HCT116 (cell line): ENCODE data around the gene LYSMD1. TPM values are rescaled to one million over a fixed set of nuclear protein-coding genes. Genes with fewer than 3 reads are reported as not detected.
A peak's percentile ranks its signal among the peaks of the same experiment; 100 is the strongest.

Experiments used
- ATAC-seq: fragments of 200-7000 bp; cut with Tn5 transposase; 2 replicates; pipeline ENCODE4 v1.9.1; 2020; ENCODE audit warnings: mild to moderate bottlenecking, moderate library complexity
- BruUV-seq: library from RNA; stranded (reverse); fragments of 400-500 nt; replicated peaks from 2 replicates; lab custom pipeline; 2021; lab: Mats Ljungman, UMichigan
- CTCF ChIA-PET: fragments of 300-600 bp; sonication (Branson Sonifier 250); formaldehyde crosslinking; loops from one replicate; lab custom pipeline; 2021; ENCODE audit warnings: antibody characterized with exemption; lab: Charles Lee
- POLR2A ChIA-PET: fragments of 300-600, 350-600 bp; sonication (Branson Sonifier 250); formaldehyde crosslinking; loops from one replicate; lab custom pipeline; 2021; ENCODE audit warnings: antibody characterized with exemption; lab: Charles Lee
- RAD21 ChIA-PET, 2 experiments: fragments of 300-600 bp; sonication (Branson Sonifier 250); formaldehyde crosslinking; loops; one replicate each; lab custom pipeline; 2023; ENCODE audit warnings: low total read pairs in 2 of 2; ENCODE audit not compliant: uncharacterized antibody in 2 of 2, unreplicated experiment in 2 of 2, low non-redundant PET in 1 of 2; lab: Charles Lee
- DNase-seq: peaks from one replicate; pipeline ENCODE4 v3.0.0-alpha.2; 2010; ENCODE audit warnings: low read depth, low spot score
- H2AFZ ChIP-seq: fragments of 200-600 bp; shearing (Covaris generic), sonication (generic); 2 replicates; pipeline ENCODE4 v1.6.1; 2017; ENCODE audit warnings: low read depth, mixed run types, mixed read lengths, antibody characterized with exemption, low read length; ENCODE audit not compliant: poor library complexity, severe bottlenecking
- H3K27ac ChIP-seq: 2 replicates; pipeline ENCODE4 v1.5.1; 2012; ENCODE audit warnings: low read depth, low read length
- H3K27me3 ChIP-seq: fragments of 200-600 bp; sonication (generic); 2 replicates; pipeline ENCODE4 v1.6.1; 2016; ENCODE audit warnings: mixed run types, low read length, mixed read lengths; ENCODE audit not compliant: insufficient read depth
- H3K36me3 ChIP-seq, 2 experiments: fragments of 200-500 bp in 1 of 2; fragments of 200-600 bp in 1 of 2; sonication (Bioruptor generic) in 1 of 2; sonication (generic) in 1 of 2; 2 replicates each; pipeline versions ENCODE4 v1.5.1 to v1.6.1; 2014 to 2016; ENCODE audit warnings: low read length in 2 of 2, inconsistent platforms in 1 of 2, mixed read lengths in 1 of 2, mixed run types in 1 of 2; ENCODE audit not compliant: insufficient read depth in 2 of 2, control insufficient read depth in 1 of 2
- H3K4me1 ChIP-seq, 2 experiments: fragments of 200-600 bp in 1 of 2; sonication (generic) in 1 of 2; 2 replicates each; pipeline versions ENCODE4 v1.5.1 to v1.6.1; 2012 to 2017; ENCODE audit warnings: low read length in 2 of 2, inconsistent platforms in 1 of 2, mild to moderate bottlenecking in 1 of 2, mixed read lengths in 1 of 2, mixed run types in 1 of 2, moderate library complexity in 1 of 2; ENCODE audit not compliant: insufficient read depth in 2 of 2, control insufficient read depth in 1 of 2
- H3K4me2 ChIP-seq: fragments of 200-600 bp; sonication (generic); 2 replicates; pipeline ENCODE4 v1.6.1; 2017; ENCODE audit warnings: mixed run types, low read length, mixed read lengths
- H3K4me3 ChIP-seq, 2 experiments: fragments of 200-600 bp in 1 of 2; sonication (generic) in 1 of 2; replicated peaks in 1 of 2; 2 replicates each; pipeline ENCODE4 v1.5.1; 2011 to 2016; ENCODE audit warnings: low read length in 2 of 2, control low read depth in 1 of 2, low read depth in 1 of 2, mild to moderate bottlenecking in 1 of 2, mixed read lengths in 1 of 2, mixed run types in 1 of 2
- H3K79me2 ChIP-seq: fragments of 200-600 bp; sonication (generic); 2 replicates; pipeline ENCODE4 v1.6.1; 2017; ENCODE audit warnings: mild to moderate bottlenecking, mixed run types, low read length, moderate library complexity, mixed read lengths; ENCODE audit not compliant: insufficient read depth
- H3K9ac ChIP-seq: fragments of 200-600 bp; sonication (generic); 2 replicates; pipeline ENCODE4 v1.6.1; 2016; ENCODE audit warnings: low read length, mixed read lengths
- H3K9me2 ChIP-seq: fragments of 200-600 bp; sonication (generic), shearing (Covaris generic); 2 replicates; pipeline ENCODE4 v1.6.1; 2017; ENCODE audit warnings: mixed run types, mild to moderate bottlenecking, moderate library complexity; ENCODE audit not compliant: insufficient read depth
- H3K9me3 ChIP-seq, 2 experiments: fragments of 200-500 bp in 1 of 2; fragments of 200-600 bp in 1 of 2; sonication (Bioruptor generic) in 1 of 2; sonication (generic) in 1 of 2; 2 replicates each; pipeline ENCODE4 v1.6.1; 2014 to 2017; ENCODE audit warnings: low read length in 2 of 2, mixed read lengths in 2 of 2, inconsistent platforms in 1 of 2, low read depth in 1 of 2, mild to moderate bottlenecking in 1 of 2, mixed run types in 1 of 2, moderate library complexity in 1 of 2; ENCODE audit not compliant: control insufficient read depth in 1 of 2, insufficient read depth in 1 of 2
- H4K20me1 ChIP-seq: fragments of 200-600 bp; sonication (generic), shearing (Covaris generic); 2 replicates; pipeline ENCODE4 v1.6.1; 2017; ENCODE audit warnings: mixed run types, mild to moderate bottlenecking, moderate library complexity; ENCODE audit not compliant: insufficient read depth
- CBX3 ChIP-seq: IDR thresholded peaks from 2 replicates; pipeline ENCODE4 v1.6.1; 2012; ENCODE audit warnings: low read depth
- CEBPB ChIP-seq: IDR thresholded peaks from 2 replicates; pipeline ENCODE4 v1.6.1; 2012; ENCODE audit warnings: low read depth
- ELF1 ChIP-seq: IDR thresholded peaks from 2 replicates; pipeline ENCODE4 v1.6.1; 2012; ENCODE audit warnings: low read depth, borderline replicate concordance
- EZH2 ChIP-seq: fragments of 200-600 bp; sonication (generic); IDR thresholded peaks from 2 replicates; pipeline ENCODE4 v1.6.1; 2017; ENCODE audit warnings: antibody characterized with exemption, mixed run types
- FOSL1 ChIP-seq: IDR thresholded peaks from 2 replicates; pipeline ENCODE4 v1.6.1; 2012; ENCODE audit warnings: low read depth
- JUND ChIP-seq: IDR thresholded peaks from 2 replicates; pipeline ENCODE4 v1.6.1; 2012
- POLR2A ChIP-seq: IDR thresholded peaks from 2 replicates; pipeline ENCODE4 v1.7.0; 2011; ENCODE audit warnings: borderline replicate concordance; ENCODE audit not compliant: insufficient read depth, insufficient read length; ENCODE audit errors: extremely low read depth
- POLR2AphosphoS5 ChIP-seq: IDR thresholded peaks from 2 replicates; pipeline ENCODE4 v1.6.1; 2011; ENCODE audit warnings: mild to moderate bottlenecking, low read depth, low read length, moderate library complexity
- RAD21 ChIP-seq: IDR thresholded peaks from 2 replicates; pipeline ENCODE4 v1.6.1; 2012; ENCODE audit warnings: low read depth, mild to moderate bottlenecking
- SIN3A ChIP-seq: IDR thresholded peaks from 2 replicates; pipeline ENCODE4 v1.6.1; 2012; ENCODE audit warnings: low read depth
- SRF ChIP-seq: IDR thresholded peaks from 2 replicates; pipeline ENCODE4 v1.6.1; 2012; ENCODE audit warnings: low read depth
- TCF7L2 ChIP-seq: IDR thresholded peaks from 2 replicates; pipeline ENCODE4 v1.7.0; 2011; ENCODE audit warnings: borderline replicate concordance, inconsistent platforms; ENCODE audit not compliant: insufficient read depth, insufficient read length; ENCODE audit errors: extremely low read depth
- ZFX ChIP-seq: fragments of 450-650 bp; IDR thresholded peaks from 2 replicates; pipeline ENCODE4 v1.6.1; 2017
- ZNF274 ChIP-seq: fragments of 200-500 bp; sonication (Bioruptor generic); IDR thresholded peaks from 2 replicates; pipeline ENCODE4 v1.6.1; 2014; ENCODE audit warnings: mild to moderate bottlenecking, low read depth, low read length, inconsistent platforms
- intact Hi-C: fragments of 100-400 bp; cut with micrococcal nuclease; formaldehyde crosslinking; loops from 2 replicates; pipeline ENCODE4 v1.10.0; 2022
- total RNA-seq: library from RNA; stranded (reverse); gene quantifications from one replicate; pipeline ENCODE4 v1.2.1, GENCODE V29; 2021; ENCODE audit not compliant: unreplicated experiment
- TF ChIP-seq, protein P1 (sequence below): IDR thresholded peaks from 2 replicates; pipeline ENCODE4 v1.6.1; 2012
- TF ChIP-seq, protein P2 (sequence below): IDR thresholded peaks from 2 replicates; pipeline ENCODE4 v1.6.1; 2012; ENCODE audit warnings: low read depth
- TF ChIP-seq, protein P3 (sequence below): IDR thresholded peaks from 2 replicates; pipeline ENCODE4 v1.6.1; 2012
- TF ChIP-seq, protein P4 (sequence below): IDR thresholded peaks from 2 replicates; pipeline ENCODE4 v1.6.1; 2011; ENCODE audit warnings: mild to moderate bottlenecking, low read length, moderate library complexity; ENCODE audit not compliant: insufficient replicate concordance; ENCODE audit errors: extremely low read depth
- TF ChIP-seq, protein P5 (sequence below), 3 experiments: fragments of 200-600 bp in 1 of 3; sonication (generic) in 1 of 3; IDR thresholded peaks in 2 of 3; conservative IDR thresholded peaks in 1 of 3; 2 replicates each; pipeline ENCODE4 v1.5.1; 2012 to 2017; ENCODE audit warnings: low read depth in 2 of 3, low read length in 2 of 3, antibody characterized with exemption in 1 of 3, borderline replicate concordance in 1 of 3, control low read depth in 1 of 3, mild to moderate bottlenecking in 1 of 3, mixed read lengths in 1 of 3, mixed run types in 1 of 3, moderate library complexity in 1 of 3; ENCODE audit not compliant: insufficient read depth in 1 of 3

LYSMD1 gene
- total RNA-seq, 1 experiment from 2014 or later: 5.0 TPM

DNA sequence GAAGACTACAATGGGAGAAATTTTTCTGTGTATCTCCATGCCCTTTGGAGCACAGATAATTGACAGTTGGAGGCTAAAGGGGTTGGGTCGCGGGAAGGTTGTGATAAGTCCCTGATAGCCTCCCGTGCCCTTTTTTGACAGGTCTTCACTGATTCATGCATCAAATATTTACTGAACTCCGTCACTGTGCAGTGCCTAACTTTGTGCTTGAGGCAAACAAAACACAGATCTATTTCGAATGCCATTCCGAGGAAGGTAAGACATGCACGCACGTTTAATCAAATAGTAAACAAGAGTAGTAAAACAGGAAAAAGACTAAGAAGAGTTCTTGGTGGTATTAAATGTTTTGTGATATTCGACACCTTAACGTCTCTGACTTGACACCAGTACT lies 32.2 kb upstream of the LYSMD1 start:
- Histone ChIP-seq H3K4me2 (peak overlapping the region; percentile 81), H3K9me2 (no peaks in the 10 kb centered on the region), H3K4me1 (peaks cover 29 to 43% of the 10 kb centered on the region in 2 experiments), H3K27ac (peak overlapping the region; percentile 83), H3K9me3 (no peaks in the 10 kb centered on the region), H3K4me3 (peak overlapping the region; percentile 79 to 90), H4K20me1 (no peaks in the 10 kb centered on the region), H2AFZ (no peak overlapping the region), H3K9ac (peak overlapping the region; percentile 95), H3K79me2 (peaks cover 60% of the 10 kb centered on the region), H3K36me3 (peaks cover 0 to 2% of the 10 kb centered on the region in 2 experiments; a peak in 1 of 4 replicates), H3K27me3 (no peaks in the 10 kb centered on the region)
- DNase-seq (no peak), ATAC-seq (peak; percentile 28)
- TF ChIP-seq ELF1 (no peak), FOSL1 (no peak), SIN3A (no peak), JUND (no peak), POLR2A (no peak), ZFX (no peak), POLR2AphosphoS5 (no peak), CEBPB (no peak), CBX3 (no peak), EZH2 (no peak), RAD21 (no peak), SRF (no peak), ZNF274 (no peak), TCF7L2 (no peak)
- TF ChIP-seq, protein P1, sequence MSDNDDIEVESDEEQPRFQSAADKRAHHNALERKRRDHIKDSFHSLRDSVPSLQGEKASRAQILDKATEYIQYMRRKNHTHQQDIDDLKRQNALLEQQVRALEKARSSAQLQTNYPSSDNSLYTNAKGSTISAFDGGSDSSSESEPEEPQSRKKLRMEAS: no peak
- TF ChIP-seq, protein P2, sequence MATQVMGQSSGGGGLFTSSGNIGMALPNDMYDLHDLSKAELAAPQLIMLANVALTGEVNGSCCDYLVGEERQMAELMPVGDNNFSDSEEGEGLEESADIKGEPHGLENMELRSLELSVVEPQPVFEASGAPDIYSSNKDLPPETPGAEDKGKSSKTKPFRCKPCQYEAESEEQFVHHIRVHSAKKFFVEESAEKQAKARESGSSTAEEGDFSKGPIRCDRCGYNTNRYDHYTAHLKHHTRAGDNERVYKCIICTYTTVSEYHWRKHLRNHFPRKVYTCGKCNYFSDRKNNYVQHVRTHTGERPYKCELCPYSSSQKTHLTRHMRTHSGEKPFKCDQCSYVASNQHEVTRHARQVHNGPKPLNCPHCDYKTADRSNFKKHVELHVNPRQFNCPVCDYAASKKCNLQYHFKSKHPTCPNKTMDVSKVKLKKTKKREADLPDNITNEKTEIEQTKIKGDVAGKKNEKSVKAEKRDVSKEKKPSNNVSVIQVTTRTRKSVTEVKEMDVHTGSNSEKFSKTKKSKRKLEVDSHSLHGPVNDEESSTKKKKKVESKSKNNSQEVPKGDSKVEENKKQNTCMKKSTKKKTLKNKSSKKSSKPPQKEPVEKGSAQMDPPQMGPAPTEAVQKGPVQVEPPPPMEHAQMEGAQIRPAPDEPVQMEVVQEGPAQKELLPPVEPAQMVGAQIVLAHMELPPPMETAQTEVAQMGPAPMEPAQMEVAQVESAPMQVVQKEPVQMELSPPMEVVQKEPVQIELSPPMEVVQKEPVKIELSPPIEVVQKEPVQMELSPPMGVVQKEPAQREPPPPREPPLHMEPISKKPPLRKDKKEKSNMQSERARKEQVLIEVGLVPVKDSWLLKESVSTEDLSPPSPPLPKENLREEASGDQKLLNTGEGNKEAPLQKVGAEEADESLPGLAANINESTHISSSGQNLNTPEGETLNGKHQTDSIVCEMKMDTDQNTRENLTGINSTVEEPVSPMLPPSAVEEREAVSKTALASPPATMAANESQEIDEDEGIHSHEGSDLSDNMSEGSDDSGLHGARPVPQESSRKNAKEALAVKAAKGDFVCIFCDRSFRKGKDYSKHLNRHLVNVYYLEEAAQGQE: no peak
- TF ChIP-seq, protein P3, sequence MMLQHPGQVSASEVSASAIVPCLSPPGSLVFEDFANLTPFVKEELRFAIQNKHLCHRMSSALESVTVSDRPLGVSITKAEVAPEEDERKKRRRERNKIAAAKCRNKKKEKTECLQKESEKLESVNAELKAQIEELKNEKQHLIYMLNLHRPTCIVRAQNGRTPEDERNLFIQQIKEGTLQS: no peak
- TF ChIP-seq, protein P4, sequence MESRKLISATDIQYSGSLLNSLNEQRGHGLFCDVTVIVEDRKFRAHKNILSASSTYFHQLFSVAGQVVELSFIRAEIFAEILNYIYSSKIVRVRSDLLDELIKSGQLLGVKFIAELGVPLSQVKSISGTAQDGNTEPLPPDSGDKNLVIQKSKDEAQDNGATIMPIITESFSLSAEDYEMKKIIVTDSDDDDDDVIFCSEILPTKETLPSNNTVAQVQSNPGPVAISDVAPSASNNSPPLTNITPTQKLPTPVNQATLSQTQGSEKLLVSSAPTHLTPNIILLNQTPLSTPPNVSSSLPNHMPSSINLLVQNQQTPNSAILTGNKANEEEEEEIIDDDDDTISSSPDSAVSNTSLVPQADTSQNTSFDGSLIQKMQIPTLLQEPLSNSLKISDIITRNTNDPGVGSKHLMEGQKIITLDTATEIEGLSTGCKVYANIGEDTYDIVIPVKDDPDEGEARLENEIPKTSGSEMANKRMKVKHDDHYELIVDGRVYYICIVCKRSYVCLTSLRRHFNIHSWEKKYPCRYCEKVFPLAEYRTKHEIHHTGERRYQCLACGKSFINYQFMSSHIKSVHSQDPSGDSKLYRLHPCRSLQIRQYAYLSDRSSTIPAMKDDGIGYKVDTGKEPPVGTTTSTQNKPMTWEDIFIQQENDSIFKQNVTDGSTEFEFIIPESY: no peak
- TF ChIP-seq, protein P5, sequence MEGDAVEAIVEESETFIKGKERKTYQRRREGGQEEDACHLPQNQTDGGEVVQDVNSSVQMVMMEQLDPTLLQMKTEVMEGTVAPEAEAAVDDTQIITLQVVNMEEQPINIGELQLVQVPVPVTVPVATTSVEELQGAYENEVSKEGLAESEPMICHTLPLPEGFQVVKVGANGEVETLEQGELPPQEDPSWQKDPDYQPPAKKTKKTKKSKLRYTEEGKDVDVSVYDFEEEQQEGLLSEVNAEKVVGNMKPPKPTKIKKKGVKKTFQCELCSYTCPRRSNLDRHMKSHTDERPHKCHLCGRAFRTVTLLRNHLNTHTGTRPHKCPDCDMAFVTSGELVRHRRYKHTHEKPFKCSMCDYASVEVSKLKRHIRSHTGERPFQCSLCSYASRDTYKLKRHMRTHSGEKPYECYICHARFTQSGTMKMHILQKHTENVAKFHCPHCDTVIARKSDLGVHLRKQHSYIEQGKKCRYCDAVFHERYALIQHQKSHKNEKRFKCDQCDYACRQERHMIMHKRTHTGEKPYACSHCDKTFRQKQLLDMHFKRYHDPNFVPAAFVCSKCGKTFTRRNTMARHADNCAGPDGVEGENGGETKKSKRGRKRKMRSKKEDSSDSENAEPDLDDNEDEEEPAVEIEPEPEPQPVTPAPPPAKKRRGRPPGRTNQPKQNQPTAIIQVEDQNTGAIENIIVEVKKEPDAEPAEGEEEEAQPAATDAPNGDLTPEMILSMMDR (IDR thresholded peaks at IDR 0.05 in 2 of 3, conservative IDR thresholded peaks at IDR 0.05 in 1 of 3; ENCODE audit: borderline replicate concordance in 1 of 3, insufficient read depth in 1 of 3, low read depth in 2 of 3, low read length in 2 of 3): no peak
- RAD21 ChIA-PET: no interaction called here
- intact Hi-C loops: loop anchor here (1.0 to 5.0 kb wide), 6 partner anchors 85 to 639 kb away; partner anchors contain the start of genes C2CD4D, PI4KB, PSMB4 and ZNF687
- CTCF ChIA-PET: no interaction called here
- POLR2A ChIA-PET: no interaction called here
- BruUV-seq: no TSS peak
